ENCODE results near the gene TAS2R30. TPM values are rescaled to one million over a fixed set of nuclear protein-coding genes. Genes with fewer than 3 reads are reported as not detected.
"Not testable (repeated sequence)": the region's sequence is repeated elsewhere in the genome, so short reads cannot be mapped to it uniquely, and the experiment has no call there.

The TAS2R30 gene
- total RNA-seq, 4 donors from 2014 or later = 9.4 to 34.9 (median 14.9) TPM; not detected in 1

DNA sequence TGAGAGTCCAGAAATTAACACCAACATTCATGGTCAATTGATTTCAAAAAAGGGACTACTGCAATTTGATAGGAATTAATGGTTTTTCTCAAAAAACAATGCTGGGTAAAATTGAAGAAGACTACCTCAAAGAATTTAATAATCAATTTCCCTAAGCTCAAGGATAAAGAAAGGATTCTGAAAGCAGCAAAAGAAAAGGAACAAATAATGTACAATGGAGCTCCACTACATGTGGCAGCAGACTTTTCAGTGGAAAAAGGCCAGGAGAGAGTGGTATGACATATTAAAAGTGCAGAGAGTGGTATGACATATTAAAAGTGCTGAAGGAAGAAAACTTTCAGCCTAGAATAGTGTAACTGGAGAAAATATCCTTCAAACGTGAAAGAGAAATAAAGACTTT, 26.7 kb downstream of the TAS2R30 start:
- TF ChIP-seq POLR2A (IDR thresholded peaks at IDR 0.05) = no peak
- TF ChIP-seq, protein P1, sequence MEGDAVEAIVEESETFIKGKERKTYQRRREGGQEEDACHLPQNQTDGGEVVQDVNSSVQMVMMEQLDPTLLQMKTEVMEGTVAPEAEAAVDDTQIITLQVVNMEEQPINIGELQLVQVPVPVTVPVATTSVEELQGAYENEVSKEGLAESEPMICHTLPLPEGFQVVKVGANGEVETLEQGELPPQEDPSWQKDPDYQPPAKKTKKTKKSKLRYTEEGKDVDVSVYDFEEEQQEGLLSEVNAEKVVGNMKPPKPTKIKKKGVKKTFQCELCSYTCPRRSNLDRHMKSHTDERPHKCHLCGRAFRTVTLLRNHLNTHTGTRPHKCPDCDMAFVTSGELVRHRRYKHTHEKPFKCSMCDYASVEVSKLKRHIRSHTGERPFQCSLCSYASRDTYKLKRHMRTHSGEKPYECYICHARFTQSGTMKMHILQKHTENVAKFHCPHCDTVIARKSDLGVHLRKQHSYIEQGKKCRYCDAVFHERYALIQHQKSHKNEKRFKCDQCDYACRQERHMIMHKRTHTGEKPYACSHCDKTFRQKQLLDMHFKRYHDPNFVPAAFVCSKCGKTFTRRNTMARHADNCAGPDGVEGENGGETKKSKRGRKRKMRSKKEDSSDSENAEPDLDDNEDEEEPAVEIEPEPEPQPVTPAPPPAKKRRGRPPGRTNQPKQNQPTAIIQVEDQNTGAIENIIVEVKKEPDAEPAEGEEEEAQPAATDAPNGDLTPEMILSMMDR (IDR thresholded peaks at IDR 0.05) = no peak
- H3K27ac ChIP-seq = no peak overlapping the region
- intact Hi-C loops (cut with DNase I; ENCODE audit: low total_unique reads) = no loop called here
- H3K27me3 ChIP-seq = no peaks in the 10 kb centered on the region
- DNase-seq = no peak
- H3K36me3 ChIP-seq = no peaks in the 10 kb centered on the region
- no peaks in the 10 kb centered on the region for H3K9me3 ChIP-seq
- no peaks in the 10 kb centered on the region for H3K4me1 ChIP-seq
- no peak overlapping the region for H3K4me3 ChIP-seq

DNA sequence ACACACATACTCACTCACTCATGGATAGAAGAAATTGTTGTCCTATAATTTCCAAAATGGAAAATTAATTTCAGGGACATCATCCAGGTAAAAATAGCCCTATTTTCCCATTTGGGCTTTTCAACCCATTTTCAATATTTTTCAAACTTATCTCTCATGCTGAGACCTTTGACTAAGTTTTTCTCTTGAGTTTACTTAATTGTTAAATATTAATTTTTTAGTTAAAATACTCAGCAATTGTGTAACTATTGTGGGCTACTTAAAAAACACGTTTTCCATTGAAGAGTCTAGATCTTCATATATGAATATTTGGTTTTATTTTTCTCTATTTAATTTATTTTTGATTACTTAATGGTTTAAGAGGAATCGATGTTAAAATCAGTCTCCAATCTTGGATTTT, 28.2 kb downstream of the TAS2R30 start:
- no peaks in the 10 kb centered on the region for H3K9me3 ChIP-seq
- DNase-seq = no peak
- no peaks in the 10 kb centered on the region for H3K36me3 ChIP-seq
- no peak overlapping the region for H3K27ac ChIP-seq
- no peaks in the 10 kb centered on the region for H3K4me1 ChIP-seq
- intact Hi-C loops (cut with DNase I; ENCODE audit: low total_unique reads) = no loop called here
- TF ChIP-seq POLR2A (IDR thresholded peaks at IDR 0.05) = no peak
- TF ChIP-seq, protein P1 (IDR thresholded peaks at IDR 0.05) = no peak
- no peaks in the 10 kb centered on the region for H3K27me3 ChIP-seq
- H3K4me3 ChIP-seq = no peak overlapping the region

DNA sequence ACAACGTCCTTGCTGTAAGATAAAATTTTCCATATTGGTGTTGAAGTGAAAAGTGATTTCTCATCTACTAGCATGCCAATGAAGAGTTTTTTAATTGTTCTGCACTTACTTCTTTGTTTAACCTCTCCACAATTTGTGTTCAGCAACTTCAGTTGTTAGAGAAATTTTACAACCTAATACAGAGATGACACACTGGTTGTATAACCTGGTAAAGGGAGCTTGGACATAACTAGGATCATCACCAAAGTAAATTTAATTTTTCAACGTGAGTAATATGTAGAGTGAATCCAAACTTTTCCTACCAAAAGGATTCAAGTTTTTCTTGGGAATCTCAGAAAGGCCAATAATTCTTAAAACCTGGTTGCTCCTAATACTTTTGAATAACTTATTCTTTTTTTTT, 28.9 kb downstream of the TAS2R30 start:
- H3K27me3 ChIP-seq = no peaks in the 10 kb centered on the region
- no peak for DNase-seq
- no peak overlapping the region for H3K4me3 ChIP-seq
- H3K36me3 ChIP-seq = no peaks in the 10 kb centered on the region
- H3K4me1 ChIP-seq = no peaks in the 10 kb centered on the region
- no peaks in the 10 kb centered on the region for H3K9me3 ChIP-seq
- intact Hi-C loops (cut with DNase I; ENCODE audit: low total_unique reads) = no loop called here
- no peak for TF ChIP-seq POLR2A (IDR thresholded peaks at IDR 0.05)
- TF ChIP-seq, protein P1 (IDR thresholded peaks at IDR 0.05) = no peak
- no peak overlapping the region for H3K27ac ChIP-seq

DNA sequence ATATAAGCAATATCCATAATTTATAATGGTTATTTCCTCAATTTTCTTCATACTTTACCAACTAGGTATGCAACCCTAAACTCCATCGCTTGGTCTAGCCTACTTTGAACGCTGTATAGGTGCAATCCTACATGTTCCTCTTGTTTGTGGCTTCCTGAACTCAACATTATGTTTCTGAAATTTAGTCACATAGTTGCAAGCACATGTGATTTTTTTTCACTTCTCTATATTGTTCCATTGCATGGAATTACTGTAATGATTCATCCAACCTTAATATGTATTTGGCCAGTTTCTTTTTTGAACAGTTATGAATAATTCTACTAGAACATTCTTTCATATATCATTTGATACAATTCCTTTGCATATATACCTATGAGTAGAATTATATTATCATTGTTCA, 39.5 kb downstream of the TAS2R30 start:
- not testable (repeated sequence) for H3K27me3 ChIP-seq, H3K4me3 ChIP-seq, H3K9me3 ChIP-seq, DNase-seq, H3K27ac ChIP-seq, H3K4me1 ChIP-seq, H3K36me3 ChIP-seq
- intact Hi-C loops (cut with DNase I; ENCODE audit: low total_unique reads) = loop anchor here (10.0 kb wide), 1 partner anchor 60 kb away; the partner anchor contains the start of gene TAS2R31

DNA sequence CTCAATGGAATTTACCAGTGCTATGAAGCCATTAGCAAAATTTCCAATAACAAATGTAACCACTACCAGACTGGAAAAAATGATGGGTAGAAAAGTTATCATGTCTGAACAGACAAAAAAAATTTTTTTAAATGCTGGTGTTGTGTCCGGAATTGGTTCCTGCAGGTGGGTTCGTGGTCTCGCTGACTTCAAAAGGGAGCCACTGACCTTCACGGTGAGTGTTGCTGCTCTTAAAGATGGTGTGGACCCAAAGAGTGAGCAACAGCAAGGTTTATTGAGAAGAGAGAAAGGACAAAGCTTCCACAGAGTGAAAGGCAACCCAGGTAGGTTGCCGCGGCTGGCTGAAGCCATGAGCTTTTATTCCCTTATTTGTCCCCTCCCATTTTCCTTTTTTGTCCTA, 42.3 kb downstream of the TAS2R30 start, which contains the start of gene TAS2R43:
TSS of gene TAS2R43 (minus strand) at position 186 of the 400 bp plus-strand sequence. CDS start at position 102, 84 bp downstream.
- intact Hi-C loops (cut with DNase I; ENCODE audit: low total_unique reads) = loop anchor here (10.0 kb wide), 1 partner anchor 57 kb away; the partner anchor contains the start of gene TAS2R31
- H3K4me3 ChIP-seq = no peak within 1 kb of the TSS
- no peak within 1 kb of the TSS for H3K27ac ChIP-seq
- H3K27me3 ChIP-seq = no peaks in the 10 kb centered on the region
- H3K4me1 ChIP-seq = no peaks in the 10 kb centered on the region
- no peaks in the 10 kb centered on the region for H3K36me3 ChIP-seq
- H3K9me3 ChIP-seq = no peaks in the 10 kb centered on the region
- no peak for TF ChIP-seq POLR2A (IDR thresholded peaks at IDR 0.05)
- TF ChIP-seq, protein P1 (IDR thresholded peaks at IDR 0.05) = no peak
- DNase-seq = no peak

DNA sequence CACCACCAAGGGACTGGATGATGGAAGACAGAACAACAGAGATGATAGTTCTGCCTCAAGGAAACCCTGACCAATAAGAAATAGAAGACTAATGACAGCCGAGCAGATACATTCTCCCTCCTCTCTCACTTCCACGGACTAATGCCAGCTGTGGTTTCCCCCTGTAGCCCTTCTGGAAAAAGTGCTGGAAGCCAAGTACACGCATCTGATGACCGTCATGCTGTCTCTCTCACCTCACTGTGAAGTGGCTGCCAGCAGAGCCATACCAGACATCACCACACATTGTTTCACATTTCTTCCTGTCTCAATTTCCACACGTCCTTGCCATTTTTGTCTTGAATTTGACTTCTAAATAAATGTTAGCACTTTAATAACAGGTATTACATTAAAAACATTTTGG, 45.2 kb downstream of the TAS2R30 start:
- no peak for DNase-seq
- TF ChIP-seq, protein P1 (IDR thresholded peaks at IDR 0.05) = no peak
- no peak for TF ChIP-seq POLR2A (IDR thresholded peaks at IDR 0.05)
- H3K27me3 ChIP-seq = no peaks in the 10 kb centered on the region
- H3K27ac ChIP-seq = no peak overlapping the region
- no peaks in the 10 kb centered on the region for H3K36me3 ChIP-seq
- no peaks in the 10 kb centered on the region for H3K4me1 ChIP-seq
- intact Hi-C loops (cut with DNase I; ENCODE audit: low total_unique reads) = no loop called here
- H3K9me3 ChIP-seq = no peaks in the 10 kb centered on the region
- no peak overlapping the region for H3K4me3 ChIP-seq

All from uterus (tissue), 4 donors.